Vagina (tissue), 2 donors: ENCODE results near the gene RPL7A.

Experiments used
- POLR2A ChIP-seq, 2 donors: fragments of 450-650 bp; IDR thresholded peaks; one replicate each; pipeline ENCODE4 v1.6.1; 2017; ENCODE audit warnings: antibody characterized with exemption in 2 of 2, mild to moderate bottlenecking in 2 of 2, moderate library complexity in 2 of 2
- POLR2AphosphoS5 ChIP-seq, 2 donors: sonication (generic); formaldehyde crosslinking; IDR thresholded peaks; one replicate each; pipeline ENCODE4 v1.9.0; 2017; ENCODE audit warnings: antibody characterized with exemption in 2 of 2, mild to moderate bottlenecking in 2 of 2, low read depth in 1 of 2; ENCODE audit not compliant: insufficient read depth in 1 of 2
- TF ChIP-seq, protein P1 (sequence below), 3 experiments: fragments of 450-650 bp in 2 of 3; fragments of 200-600 bp in 1 of 3; sonication (generic) in 1 of 3; IDR thresholded peaks; one replicate each; pipeline ENCODE4 v1.5.1; 2017 to 2019; ENCODE audit warnings: antibody characterized with exemption in 3 of 3, mild to moderate bottlenecking in 2 of 3, moderate library complexity in 2 of 3

DNA sequence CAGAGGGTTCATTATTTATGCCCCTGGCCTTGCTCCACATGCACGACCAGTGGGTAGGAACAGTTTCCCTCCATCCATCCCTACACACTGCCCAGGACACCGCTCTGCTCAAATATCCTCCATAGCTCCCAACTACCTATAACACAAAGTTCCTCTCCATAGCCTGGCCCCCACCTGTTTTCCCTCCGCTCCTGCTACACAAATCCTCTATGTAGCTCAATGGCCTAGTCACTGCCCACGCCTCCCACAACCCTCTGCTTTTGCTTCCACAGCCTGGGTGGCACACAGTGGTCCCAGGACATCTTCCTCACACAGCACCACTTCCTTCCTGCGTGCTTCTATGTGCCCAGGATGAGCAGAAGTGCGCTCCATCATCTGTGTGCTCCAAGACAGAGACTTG, 49.4 kb downstream of the RPL7A start:
- TF ChIP-seq, protein P1, sequence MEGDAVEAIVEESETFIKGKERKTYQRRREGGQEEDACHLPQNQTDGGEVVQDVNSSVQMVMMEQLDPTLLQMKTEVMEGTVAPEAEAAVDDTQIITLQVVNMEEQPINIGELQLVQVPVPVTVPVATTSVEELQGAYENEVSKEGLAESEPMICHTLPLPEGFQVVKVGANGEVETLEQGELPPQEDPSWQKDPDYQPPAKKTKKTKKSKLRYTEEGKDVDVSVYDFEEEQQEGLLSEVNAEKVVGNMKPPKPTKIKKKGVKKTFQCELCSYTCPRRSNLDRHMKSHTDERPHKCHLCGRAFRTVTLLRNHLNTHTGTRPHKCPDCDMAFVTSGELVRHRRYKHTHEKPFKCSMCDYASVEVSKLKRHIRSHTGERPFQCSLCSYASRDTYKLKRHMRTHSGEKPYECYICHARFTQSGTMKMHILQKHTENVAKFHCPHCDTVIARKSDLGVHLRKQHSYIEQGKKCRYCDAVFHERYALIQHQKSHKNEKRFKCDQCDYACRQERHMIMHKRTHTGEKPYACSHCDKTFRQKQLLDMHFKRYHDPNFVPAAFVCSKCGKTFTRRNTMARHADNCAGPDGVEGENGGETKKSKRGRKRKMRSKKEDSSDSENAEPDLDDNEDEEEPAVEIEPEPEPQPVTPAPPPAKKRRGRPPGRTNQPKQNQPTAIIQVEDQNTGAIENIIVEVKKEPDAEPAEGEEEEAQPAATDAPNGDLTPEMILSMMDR (IDR thresholded peaks at IDR 0.05), result no peak
- TF ChIP-seq POLR2AphosphoS5 (IDR thresholded peaks at IDR 0.05; ENCODE audit: insufficient read depth in 1 of 2, low read depth in 1 of 2), result no peak
- no peak for TF ChIP-seq POLR2A (IDR thresholded peaks at IDR 0.05)
